T-helper 1 cell (primary cell): ENCODE results near the gene SLC8A1.

Experiments
- DNase-seq, 5 donors: peaks; one replicate each; pipeline ENCODE4 v3.0.0-alpha.2; 2012 to 2020

SLC8A1 gene

GRCh38 chr2:40128796-40129195 is 323.1 kb downstream of the SLC8A1 start:
- DNase-seq, result no peak

GRCh38 chr2:40127890-40128557 is 323.9 kb downstream of the SLC8A1 start:
- no peak for DNase-seq

- DNase-seq, result no peak
These were observed 324.7 kb downstream of the SLC8A1 start for GRCh38 chr2:40127146-40127545.

- DNase-seq, result no peak
These were observed 325.9 kb downstream of the SLC8A1 start for GRCh38 chr2:40126006-40126405.

- DNase-seq, result no peak
These were observed 328.1 kb downstream of the SLC8A1 start for GRCh38 chr2:40123746-40124145.

GRCh38 chr2:40123326-40123725 is 328.6 kb downstream of the SLC8A1 start:
- DNase-seq, result no peak

- no peak for DNase-seq
These were observed 330.9 kb downstream of the SLC8A1 start for GRCh38 chr2:40120957-40121356.

GRCh38 chr2:40120026-40120425 is 331.9 kb downstream of the SLC8A1 start:
- DNase-seq, result no peak

GRCh38 chr2:40118622-40119021 is 333.3 kb downstream of the SLC8A1 start:
- DNase-seq, result no peak

- no peak for DNase-seq
These were observed 336.0 kb downstream of the SLC8A1 start for GRCh38 chr2:40115894-40116293.

- no peak for DNase-seq
These were observed 336.5 kb downstream of the SLC8A1 start for GRCh38 chr2:40115348-40115747.

- no peak for DNase-seq
These were observed 337.9 kb downstream of the SLC8A1 start for GRCh38 chr2:40113997-40114396.

- DNase-seq, result no peak
These were observed 338.5 kb downstream of the SLC8A1 start for GRCh38 chr2:40113272-40113968.

GRCh38 chr2:40109381-40109780 is 342.5 kb downstream of the SLC8A1 start:
- no peak for DNase-seq

- DNase-seq, result no peak
These were observed 343.0 kb downstream of the SLC8A1 start for GRCh38 chr2:40108851-40109250.

- DNase-seq, result no peak
These were observed 345.8 kb downstream of the SLC8A1 start for GRCh38 chr2:40106061-40106460.

GRCh38 chr2:40105593-40105992 is 346.3 kb downstream of the SLC8A1 start:
- no peak for DNase-seq

GRCh38 chr2:40103590-40103989 is 348.3 kb downstream of the SLC8A1 start:
- DNase-seq, result no peak

GRCh38 chr2:40103163-40103562 is 348.7 kb downstream of the SLC8A1 start:
- no peak for DNase-seq

GRCh38 chr2:40102447-40102846 is 349.4 kb downstream of the SLC8A1 start:
- no peak for DNase-seq

- DNase-seq, result no peak
These were observed 350.7 kb downstream of the SLC8A1 start for GRCh38 chr2:40101131-40101575.

- no peak for DNase-seq
These were observed 351.2 kb downstream of the SLC8A1 start for GRCh38 chr2:40100676-40101075.

- DNase-seq, result no peak
These were observed 353.0 kb downstream of the SLC8A1 start for GRCh38 chr2:40098786-40099470.
